Ishikawa (cell line): ENCODE results near the gene NPAS3.
A peak's percentile ranks its signal among the peaks of the same experiment; 100 is the strongest.

Experiments
- CEBPB ChIP-seq: IDR thresholded peaks from 2 replicates; pipeline ENCODE4 v1.6.1; 2012
- CREB1 ChIP-seq: IDR thresholded peaks from 2 replicates; pipeline ENCODE4 v1.6.1; 2012; ENCODE audit warnings: low read depth
- EGR1 ChIP-seq: IDR thresholded peaks from 2 replicates; pipeline ENCODE4 v1.6.1; 2012
- EP300 ChIP-seq: IDR thresholded peaks from 2 replicates; pipeline ENCODE4 v1.6.1; 2012; ENCODE audit warnings: borderline replicate concordance
- FOXM1 ChIP-seq: IDR thresholded peaks from 2 replicates; pipeline ENCODE4 v1.6.1; 2012; ENCODE audit warnings: low read depth, borderline replicate concordance
- NFIC ChIP-seq: IDR thresholded peaks from 2 replicates; pipeline ENCODE4 v1.6.1; 2012
- RAD21 ChIP-seq: IDR thresholded peaks from 2 replicates; pipeline ENCODE4 v1.6.1; 2012; ENCODE audit warnings: low read depth
- TAF1 ChIP-seq: IDR thresholded peaks from 2 replicates; pipeline ENCODE4 v1.6.1; 2012; ENCODE audit warnings: low read depth, mild to moderate bottlenecking
- TCF12 ChIP-seq: IDR thresholded peaks from 2 replicates; pipeline ENCODE4 v1.6.1; 2012; ENCODE audit warnings: low read depth
- TEAD4 ChIP-seq: IDR thresholded peaks from 2 replicates; pipeline ENCODE4 v1.6.1; 2012
- YY1 ChIP-seq: IDR thresholded peaks from 2 replicates; pipeline ENCODE4 v1.6.1; 2012; ENCODE audit warnings: low read depth
- ZBTB7A ChIP-seq: IDR thresholded peaks from 2 replicates; pipeline ENCODE4 v1.6.1; 2012; ENCODE audit warnings: low read depth
- TF ChIP-seq, protein P1 (sequence below): IDR thresholded peaks from 2 replicates; pipeline ENCODE4 v1.6.1; 2012
- TF ChIP-seq, protein P2 (sequence below): IDR thresholded peaks from 2 replicates; pipeline ENCODE4 v1.6.1; 2012; ENCODE audit warnings: low read depth, mild to moderate bottlenecking
- TF ChIP-seq, protein P3 (sequence below): IDR thresholded peaks from 2 replicates; pipeline ENCODE4 v1.6.1; 2012

NPAS3 gene

DNA sequence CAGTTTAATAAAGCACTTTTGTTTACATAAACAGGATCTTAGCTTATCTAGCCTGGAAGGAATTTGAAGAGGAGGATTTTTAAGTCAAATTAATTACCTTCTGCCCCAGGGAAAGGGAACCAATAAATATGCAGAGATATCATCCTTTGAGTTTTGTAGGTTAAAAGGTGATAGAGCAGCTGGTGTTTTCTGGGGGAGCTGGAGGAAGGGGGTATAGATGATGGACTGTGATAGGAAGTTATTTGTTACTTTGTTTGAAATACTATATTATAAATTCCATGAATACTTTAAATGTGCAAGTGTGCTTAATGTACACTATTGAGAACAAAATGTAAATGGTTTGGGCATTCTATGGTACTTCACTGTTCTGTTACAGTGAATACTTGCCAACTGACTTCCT is 55.2 kb downstream of the NPAS3 start:
- no peak for TF ChIP-seq RAD21

DNA sequence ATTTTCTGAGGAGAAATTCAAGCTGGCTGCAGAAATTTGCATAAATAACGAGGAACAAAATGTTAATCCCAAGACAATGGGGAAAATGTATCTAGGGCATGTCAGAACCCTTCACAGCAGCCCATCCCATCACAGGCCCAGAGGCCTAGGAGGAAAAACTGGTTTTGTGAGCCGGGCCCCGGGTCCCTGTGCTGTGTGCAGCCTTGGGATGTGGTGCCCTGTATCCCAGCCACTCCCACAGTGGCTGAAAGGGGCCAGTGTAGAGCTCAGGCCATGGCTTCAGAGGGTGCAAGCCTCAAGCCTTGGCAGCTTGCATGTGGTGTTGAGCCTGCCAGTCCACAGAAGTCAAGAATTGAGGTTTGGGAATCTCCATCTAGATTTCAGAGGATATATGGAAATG is 57.7 kb downstream of the NPAS3 start:
- no peak for TF ChIP-seq ZBTB7A
- TF ChIP-seq TAF1: no peak
- no peak for TF ChIP-seq FOXM1
- TF ChIP-seq RAD21: no peak
- TF ChIP-seq, protein P1, sequence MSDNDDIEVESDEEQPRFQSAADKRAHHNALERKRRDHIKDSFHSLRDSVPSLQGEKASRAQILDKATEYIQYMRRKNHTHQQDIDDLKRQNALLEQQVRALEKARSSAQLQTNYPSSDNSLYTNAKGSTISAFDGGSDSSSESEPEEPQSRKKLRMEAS: no peak
- no peak for TF ChIP-seq NFIC

DNA sequence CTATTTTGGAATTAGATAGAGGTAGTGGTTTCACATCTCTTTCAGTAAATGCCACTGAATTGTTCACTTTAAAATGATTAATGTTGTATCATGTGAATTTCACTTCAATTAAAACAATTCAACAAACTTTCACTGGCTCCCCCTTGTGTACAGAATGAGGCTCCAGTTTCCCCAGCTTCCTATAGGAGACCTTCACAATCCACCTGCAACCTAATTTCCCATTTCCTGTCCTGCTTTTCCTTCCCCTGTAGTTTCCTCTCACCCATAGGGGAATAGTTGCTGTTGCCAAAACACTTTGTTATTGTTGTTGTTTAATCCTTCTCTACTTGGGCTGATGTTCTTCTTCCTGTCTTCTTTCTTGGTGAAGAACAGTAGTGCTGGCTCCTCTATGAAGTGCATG is 59.8 kb downstream of the NPAS3 start:
- TF ChIP-seq RAD21 (peak; percentile 32), CREB1 (no peak)

DNA sequence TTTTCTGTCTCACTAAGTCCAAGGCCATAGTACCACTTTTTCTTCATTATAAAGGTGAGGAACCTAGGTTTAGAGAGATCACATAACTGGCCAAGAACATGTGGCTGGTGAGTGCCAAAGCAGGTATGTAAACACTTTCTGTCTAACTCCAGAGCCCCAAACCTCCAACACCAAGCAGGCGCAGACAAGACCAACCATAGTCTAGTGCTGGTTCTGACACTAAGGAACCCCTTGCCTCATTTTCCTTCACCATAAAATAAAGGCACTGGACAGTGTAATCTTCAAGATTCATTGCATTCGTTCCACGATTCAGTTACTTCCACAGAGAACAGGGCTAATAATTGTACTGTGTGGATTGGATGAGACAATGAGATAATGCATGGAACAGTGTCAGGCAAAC is 71.0 kb downstream of the NPAS3 start:
- TF ChIP-seq CREB1 (no peak), CEBPB (no peak), EGR1 (no peak), ZBTB7A (no peak), TEAD4 (no peak), NFIC (no peak), FOXM1 (no peak), TAF1 (no peak), TCF12 (no peak), EP300 (no peak), RAD21 (no peak)
- TF ChIP-seq, protein P2, sequence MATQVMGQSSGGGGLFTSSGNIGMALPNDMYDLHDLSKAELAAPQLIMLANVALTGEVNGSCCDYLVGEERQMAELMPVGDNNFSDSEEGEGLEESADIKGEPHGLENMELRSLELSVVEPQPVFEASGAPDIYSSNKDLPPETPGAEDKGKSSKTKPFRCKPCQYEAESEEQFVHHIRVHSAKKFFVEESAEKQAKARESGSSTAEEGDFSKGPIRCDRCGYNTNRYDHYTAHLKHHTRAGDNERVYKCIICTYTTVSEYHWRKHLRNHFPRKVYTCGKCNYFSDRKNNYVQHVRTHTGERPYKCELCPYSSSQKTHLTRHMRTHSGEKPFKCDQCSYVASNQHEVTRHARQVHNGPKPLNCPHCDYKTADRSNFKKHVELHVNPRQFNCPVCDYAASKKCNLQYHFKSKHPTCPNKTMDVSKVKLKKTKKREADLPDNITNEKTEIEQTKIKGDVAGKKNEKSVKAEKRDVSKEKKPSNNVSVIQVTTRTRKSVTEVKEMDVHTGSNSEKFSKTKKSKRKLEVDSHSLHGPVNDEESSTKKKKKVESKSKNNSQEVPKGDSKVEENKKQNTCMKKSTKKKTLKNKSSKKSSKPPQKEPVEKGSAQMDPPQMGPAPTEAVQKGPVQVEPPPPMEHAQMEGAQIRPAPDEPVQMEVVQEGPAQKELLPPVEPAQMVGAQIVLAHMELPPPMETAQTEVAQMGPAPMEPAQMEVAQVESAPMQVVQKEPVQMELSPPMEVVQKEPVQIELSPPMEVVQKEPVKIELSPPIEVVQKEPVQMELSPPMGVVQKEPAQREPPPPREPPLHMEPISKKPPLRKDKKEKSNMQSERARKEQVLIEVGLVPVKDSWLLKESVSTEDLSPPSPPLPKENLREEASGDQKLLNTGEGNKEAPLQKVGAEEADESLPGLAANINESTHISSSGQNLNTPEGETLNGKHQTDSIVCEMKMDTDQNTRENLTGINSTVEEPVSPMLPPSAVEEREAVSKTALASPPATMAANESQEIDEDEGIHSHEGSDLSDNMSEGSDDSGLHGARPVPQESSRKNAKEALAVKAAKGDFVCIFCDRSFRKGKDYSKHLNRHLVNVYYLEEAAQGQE: no peak
- TF ChIP-seq, protein P1: no peak
- TF ChIP-seq, protein P3, sequence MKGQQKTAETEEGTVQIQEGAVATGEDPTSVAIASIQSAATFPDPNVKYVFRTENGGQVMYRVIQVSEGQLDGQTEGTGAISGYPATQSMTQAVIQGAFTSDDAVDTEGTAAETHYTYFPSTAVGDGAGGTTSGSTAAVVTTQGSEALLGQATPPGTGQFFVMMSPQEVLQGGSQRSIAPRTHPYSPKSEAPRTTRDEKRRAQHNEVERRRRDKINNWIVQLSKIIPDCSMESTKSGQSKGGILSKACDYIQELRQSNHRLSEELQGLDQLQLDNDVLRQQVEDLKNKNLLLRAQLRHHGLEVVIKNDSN: no peak

DNA sequence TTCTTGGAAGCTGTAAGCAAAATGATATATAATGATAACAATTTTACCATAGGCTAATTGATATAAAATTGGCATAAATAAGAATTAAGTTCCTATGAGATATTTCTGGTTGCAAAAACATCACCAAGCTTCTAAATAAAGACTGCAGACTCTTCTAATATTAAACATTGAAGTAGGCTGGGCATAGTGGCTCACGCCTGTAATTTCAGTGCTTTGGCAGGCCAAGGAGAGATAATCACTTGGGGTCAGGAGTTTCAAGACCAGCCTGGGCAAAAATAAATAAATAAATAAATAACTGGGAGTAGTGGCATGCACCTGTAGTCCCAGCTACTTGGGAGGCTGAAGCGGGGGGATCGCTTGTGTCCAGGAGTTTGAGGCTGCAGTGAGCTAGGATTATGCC is 71.8 kb downstream of the NPAS3 start:
- TF ChIP-seq CREB1 (no peak), TAF1 (no peak), TCF12 (no peak), RAD21 (no peak), EP300 (no peak), YY1 (no peak), CEBPB (no peak)
- TF ChIP-seq, protein P3: no peak
- TF ChIP-seq, protein P1: no peak

DNA sequence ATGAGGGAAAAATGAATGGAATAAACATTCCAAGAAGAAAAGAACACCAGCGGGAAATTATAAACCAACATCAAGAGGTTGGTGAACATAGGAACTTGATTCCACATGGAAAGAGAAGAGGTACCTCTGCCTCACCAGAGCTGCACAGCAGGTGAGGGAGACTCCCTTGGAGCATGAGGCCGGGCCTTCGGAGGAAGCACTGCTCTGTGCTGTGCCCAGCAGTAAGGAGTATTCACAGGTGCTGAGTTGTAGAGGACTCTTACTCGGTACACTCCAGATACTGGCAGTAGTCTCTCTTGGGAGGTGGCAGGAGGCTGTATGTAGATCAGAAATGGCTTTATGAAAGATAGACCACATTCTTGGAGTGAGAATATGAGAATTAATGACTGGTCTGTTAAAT is 76.0 kb downstream of the NPAS3 start:
- TF ChIP-seq, protein P3: no peak
- TF ChIP-seq EGR1 (no peak), NFIC (no peak), YY1 (no peak), RAD21 (no peak), TAF1 (no peak), ZBTB7A (no peak), TEAD4 (no peak), TCF12 (no peak), CEBPB (no peak), CREB1 (no peak), FOXM1 (no peak), EP300 (no peak)
- TF ChIP-seq, protein P1: no peak
- TF ChIP-seq, protein P2: no peak
